GM12864 (cell line): ENCODE data around the gene GALC.

Source experiments
- DNase-seq: peaks from one replicate; pipeline ENCODE4 v3.0.0-alpha.2; 2011; ENCODE audit warnings: low read depth
- H3K4me3 ChIP-seq: 2 replicates; pipeline ENCODE4 v1.5.1; 2011; ENCODE audit warnings: mild to moderate bottlenecking, low read depth, low read length, control low read depth
- CTCF ChIP-seq: IDR thresholded peaks from 2 replicates; pipeline ENCODE4 v1.5.1; 2011; ENCODE audit warnings: low read depth, mild to moderate bottlenecking, moderate library complexity, low read length, control low read depth, inconsistent platforms; ENCODE audit errors: missing control alignments

Gene GALC

GRCh38 chr14:87999277-87999676 lies 6.3 kb upstream of the GALC start:
- no peak for DNase-seq
- TF ChIP-seq CTCF: no peak
- H3K4me3 ChIP-seq: no peak overlapping the region

DNA sequence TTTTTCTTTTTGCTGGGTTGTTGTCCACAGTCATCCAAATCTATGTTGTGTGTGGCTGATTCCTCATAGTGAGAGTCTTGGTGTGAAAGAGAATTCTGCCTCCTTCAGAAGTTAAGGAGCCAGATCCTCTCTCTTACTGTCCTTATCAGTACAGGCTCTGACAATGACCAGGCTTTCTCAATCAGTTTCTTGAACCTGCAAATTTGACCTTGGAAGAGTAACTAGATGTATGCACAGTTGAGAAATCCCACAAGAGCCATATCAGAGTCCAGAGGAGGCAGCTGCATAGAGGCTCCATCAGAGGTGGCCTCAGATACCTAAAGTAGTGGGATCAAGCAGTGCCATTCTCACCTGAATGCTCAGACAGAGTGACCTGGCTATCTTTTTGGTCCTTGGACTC lies 5.5 kb upstream of the GALC start:
- no peak for TF ChIP-seq CTCF
- no peak for DNase-seq
- no peak overlapping the region for H3K4me3 ChIP-seq

GRCh38 chr14:87996291-87996592 lies 3.3 kb upstream of the GALC start:
- H3K4me3 ChIP-seq: no peak overlapping the region
- no peak for DNase-seq
- TF ChIP-seq CTCF: no peak

- no peak overlapping the region for H3K4me3 ChIP-seq
- no peak for TF ChIP-seq CTCF
- no peak for DNase-seq
These were observed 2.7 kb upstream of the GALC start for GRCh38 chr14:87995500-87996290.

- DNase-seq: peak; percentile 70
- no peak for TF ChIP-seq CTCF
- H3K4me3 ChIP-seq: peak overlapping the region; percentile 21; the same call in 1 of the 2 replicates
These were observed 2.0 kb upstream of the GALC start for GRCh38 chr14:87994974-87995373.

GRCh38 chr14:87992346-87992717 lies 650 bp downstream of the GALC start:
- no peak for DNase-seq
- peak overlapping the region; percentile 82 for H3K4me3 ChIP-seq
- TF ChIP-seq CTCF: no peak

DNA sequence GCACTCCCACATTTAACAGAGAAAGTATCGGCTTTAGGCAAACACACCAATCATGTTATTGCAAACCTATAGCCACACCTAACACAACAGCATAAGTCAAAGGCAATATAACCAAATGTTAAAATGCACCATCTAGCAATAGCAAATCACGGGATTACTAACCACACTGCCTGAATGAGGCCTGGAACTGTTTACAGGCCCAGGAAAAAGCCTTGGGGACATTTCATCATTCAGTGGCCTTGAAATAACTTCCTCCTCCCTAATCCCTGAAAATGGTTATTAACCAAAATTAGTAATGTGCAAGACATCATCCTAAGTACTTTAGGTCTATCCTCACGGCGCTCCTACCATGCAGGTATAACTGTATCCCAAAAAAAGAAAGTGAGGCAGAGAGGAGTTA lies 2.3 kb downstream of the GALC start:
- DNase-seq: no peak
- TF ChIP-seq CTCF: no peak
- no peak overlapping the region for H3K4me3 ChIP-seq
